HUDEP-2 (cell line): ENCODE results near the gene CDC14B.

ENCODE experiments used
- DNase-seq, 76 experiments: peaks; one replicate each; lab custom pipeline; 2025; ENCODE audit not compliant: unreplicated experiment in 76 of 76; lab: John Stamatoyannopoulos, UW

The CDC14B gene

GRCh38 chr9:96453625-96454024 is 166.0 kb downstream of the CDC14B start:
- DNase-seq = no peak

- DNase-seq = no peak
These were observed 168.8 kb downstream of the CDC14B start for GRCh38 chr9:96450613-96451528.
